ENCODE measurements around the gene NOC2L. TPM values are rescaled to one million over a fixed set of nuclear protein-coding genes. Genes with fewer than 3 reads are reported as not detected.

The NOC2L gene
- total and polyA plus RNA-seq, 9 of the 15 experiments (the other 6 are each of a cell fraction or from before 2014, with no cell fraction given) = 4.0 to 410 (median 200) TPM

DNA sequence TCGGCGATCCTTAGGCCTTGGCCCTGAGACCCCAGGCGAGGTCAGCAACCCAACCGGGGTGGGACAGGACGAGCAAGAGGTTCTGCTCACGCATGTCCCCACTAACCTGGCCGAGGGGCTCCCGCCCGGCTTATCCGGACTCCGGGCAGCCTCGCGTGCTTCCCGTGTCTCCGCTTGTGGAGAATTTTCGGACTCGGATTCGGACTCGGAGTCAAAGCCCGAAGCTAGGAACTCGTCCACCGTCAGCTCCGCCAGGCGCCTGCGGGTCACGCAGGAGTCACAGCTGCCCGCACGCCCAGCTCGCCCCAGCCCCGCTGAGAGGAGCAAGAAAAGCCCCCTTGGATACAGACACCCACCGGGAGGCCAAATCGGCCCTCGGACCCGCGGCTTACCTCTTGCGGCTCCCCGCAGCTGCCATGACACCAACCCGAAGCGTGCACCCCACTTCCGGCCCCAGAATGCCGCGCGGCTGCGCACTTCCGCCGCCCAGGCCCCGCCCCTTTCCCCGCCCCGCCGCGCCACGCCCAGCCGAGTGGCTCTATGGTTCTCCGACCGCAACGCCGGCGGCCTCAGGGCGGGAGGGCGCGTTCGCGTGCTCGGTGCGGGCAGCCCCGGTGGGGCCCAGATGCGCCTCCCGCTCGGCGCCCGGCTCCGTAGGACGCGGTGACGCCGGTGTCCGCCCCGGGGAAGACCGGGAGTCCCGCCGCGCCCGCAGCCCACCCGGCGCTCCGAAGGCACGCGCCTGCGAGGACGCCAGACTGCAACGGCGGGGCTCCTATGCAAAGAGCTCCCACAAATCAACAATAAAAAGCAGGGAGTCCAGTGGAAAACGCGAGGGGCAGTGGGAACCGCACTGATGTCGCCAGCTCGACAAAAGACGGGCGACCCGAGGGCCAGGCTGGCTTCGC is at the start of gene NOC2L (continued):
- peak; percentile 96 for TF ChIP-seq NKRF (IDR thresholded peaks at IDR 0.05; ENCODE audit: borderline replicate concordance)
- 0 out of 2 replicates have a peak, but pooled peaks have one; percentile 40 for TF ChIP-seq HIVEP1 (CRISPR knock-in tag; IDR thresholded peaks at IDR 0.05)
- no peak for TF ChIP-seq RBM25 (IDR thresholded peaks at IDR 0.05; ENCODE audit: low read depth, low read length, severe bottlenecking)
- no peak for TF ChIP-seq HOXB6 (CRISPR knock-in tag; IDR thresholded peaks at IDR 0.05; ENCODE audit: borderline replicate concordance)
- TF ChIP-seq, protein P1, sequence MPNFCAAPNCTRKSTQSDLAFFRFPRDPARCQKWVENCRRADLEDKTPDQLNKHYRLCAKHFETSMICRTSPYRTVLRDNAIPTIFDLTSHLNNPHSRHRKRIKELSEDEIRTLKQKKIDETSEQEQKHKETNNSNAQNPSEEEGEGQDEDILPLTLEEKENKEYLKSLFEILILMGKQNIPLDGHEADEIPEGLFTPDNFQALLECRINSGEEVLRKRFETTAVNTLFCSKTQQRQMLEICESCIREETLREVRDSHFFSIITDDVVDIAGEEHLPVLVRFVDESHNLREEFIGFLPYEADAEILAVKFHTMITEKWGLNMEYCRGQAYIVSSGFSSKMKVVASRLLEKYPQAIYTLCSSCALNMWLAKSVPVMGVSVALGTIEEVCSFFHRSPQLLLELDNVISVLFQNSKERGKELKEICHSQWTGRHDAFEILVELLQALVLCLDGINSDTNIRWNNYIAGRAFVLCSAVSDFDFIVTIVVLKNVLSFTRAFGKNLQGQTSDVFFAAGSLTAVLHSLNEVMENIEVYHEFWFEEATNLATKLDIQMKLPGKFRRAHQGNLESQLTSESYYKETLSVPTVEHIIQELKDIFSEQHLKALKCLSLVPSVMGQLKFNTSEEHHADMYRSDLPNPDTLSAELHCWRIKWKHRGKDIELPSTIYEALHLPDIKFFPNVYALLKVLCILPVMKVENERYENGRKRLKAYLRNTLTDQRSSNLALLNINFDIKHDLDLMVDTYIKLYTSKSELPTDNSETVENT (CRISPR knock-in tag; IDR thresholded peaks at IDR 0.05) = 0 out of 2 replicates have a peak, but pooled peaks have one; percentile 32
- TF ChIP-seq RBM14 (IDR thresholded peaks at IDR 0.05; ENCODE audit: borderline replicate concordance, insufficient read depth, low read depth, low read length) = no peak
- TF ChIP-seq SREBF2 (CRISPR knock-in tag; IDR thresholded peaks at IDR 0.05) = no peak
- TF ChIP-seq CREB3 (tag; conservative IDR thresholded peaks at IDR 0.05; ENCODE audit: low read depth) = no peak
- TF ChIP-seq CXXC5 (CRISPR knock-in tag; IDR thresholded peaks at IDR 0.05) = peak; percentile 77
- peak; percentile 61 for TF ChIP-seq CCNT2 (IDR thresholded peaks at IDR 0.05; ENCODE audit: borderline replicate concordance, extremely low read depth, insufficient read length, low read depth, low read length)
- no peak for TF ChIP-seq SAFB2 (IDR thresholded peaks at IDR 0.05; ENCODE audit: borderline replicate concordance, low read depth, low read length, severe bottlenecking)
- TF ChIP-seq HNRNPUL1 (IDR thresholded peaks at IDR 0.05; ENCODE audit: low read length) = no peak
- TF ChIP-seq ZNF395 (CRISPR knock-in tag; IDR thresholded peaks at IDR 0.05) = no peak
- no peak for TF ChIP-seq CHAMP1 (IDR thresholded peaks at IDR 0.05)
- peak; percentile 45; the same call in 1 of the 2 replicates for TF ChIP-seq ZBTB7A (IDR thresholded peaks at IDR 0.05; ENCODE audit: borderline replicate concordance, control insufficient read depth, low read depth, low read length)
